GM12878 (cell line): ENCODE results near the gene WDR17. TPM values are rescaled to one million over a fixed set of nuclear protein-coding genes. Genes with fewer than 3 reads are reported as not detected.

ENCODE experiments used
- CHD4 ChIP-seq: fragments of 200-600 bp; sonication (generic); IDR thresholded peaks from 2 replicates; pipeline ENCODE4 v1.6.1; 2016; ENCODE audit warnings: mild to moderate bottlenecking
- HCFC1 ChIP-seq: fragments of 150-350 bp; IDR thresholded peaks from 2 replicates; pipeline ENCODE4 v1.6.1; 2014; ENCODE audit warnings: low read length
- IKZF1 ChIP-seq: fragments of 450-650 bp; conservative IDR thresholded peaks from 2 replicates; pipeline ENCODE4 v1.6.1; 2017; ENCODE audit warnings: antibody characterized with exemption, mild to moderate bottlenecking
- IRF4 ChIP-seq: IDR thresholded peaks from 2 replicates; pipeline ENCODE4 v1.6.1; 2011; ENCODE audit warnings: low read depth, low read length
- JUND ChIP-seq: IDR thresholded peaks from 2 replicates; pipeline ENCODE4 v1.6.1; 2012; ENCODE audit warnings: low read depth, mild to moderate bottlenecking, low read length, improper control_type of control experiment, moderate library complexity
- LARP7 ChIP-seq: fragments of 450-650 bp; IDR thresholded peaks from 2 replicates; pipeline ENCODE4 v1.6.1; 2017; ENCODE audit warnings: mild to moderate bottlenecking
- MEF2B ChIP-seq: fragments of 450-650 bp; IDR thresholded peaks from 2 replicates; pipeline ENCODE4 v1.6.1; 2018; ENCODE audit warnings: mild to moderate bottlenecking, moderate library complexity; ENCODE audit not compliant: partially characterized antibody, poor library complexity, severe bottlenecking
- MYB ChIP-seq: fragments of 150-350 bp; IDR thresholded peaks from 2 replicates; pipeline ENCODE4 v1.6.1; 2014; ENCODE audit warnings: mild to moderate bottlenecking, low read depth, low read length, borderline replicate concordance
- MYC ChIP-seq: IDR thresholded peaks from 2 replicates; pipeline ENCODE4 v1.6.1; 2011; ENCODE audit warnings: mild to moderate bottlenecking, low read length, moderate library complexity, inconsistent platforms; ENCODE audit not compliant: insufficient read depth, insufficient replicate concordance, insufficient read length, severe bottlenecking
- NFYB ChIP-seq: IDR thresholded peaks from 2 replicates; pipeline ENCODE4 v1.6.1; 2011; ENCODE audit warnings: low read depth, mild to moderate bottlenecking, low read length, improper control_type of control experiment, moderate library complexity; ENCODE audit not compliant: insufficient read depth
- NR2C2 ChIP-seq: IDR thresholded peaks from 2 replicates; pipeline ENCODE4 v1.6.1; 2011; ENCODE audit warnings: borderline replicate concordance, low read depth; ENCODE audit not compliant: control insufficient read depth, insufficient read length
- NRF1 ChIP-seq: conservative IDR thresholded peaks from 2 replicates; pipeline ENCODE4 v1.6.1; 2011; ENCODE audit warnings: mild to moderate bottlenecking, low read depth, low read length, improper control_type of control experiment
- POLR2AphosphoS5 ChIP-seq: IDR thresholded peaks from 2 replicates; pipeline ENCODE4 v1.6.1; 2011; ENCODE audit warnings: mild to moderate bottlenecking, low read length, inconsistent platforms
- RELA ChIP-seq: fragments of 450-650 bp; IDR thresholded peaks from 2 replicates; pipeline ENCODE4 v1.8.0; 2014; ENCODE audit warnings: borderline replicate concordance; ENCODE audit not compliant: partially characterized antibody
- RUNX3 ChIP-seq: IDR thresholded peaks from 2 replicates; pipeline ENCODE4 v1.6.1; 2012; ENCODE audit warnings: low read length, inconsistent platforms
- SIN3A ChIP-seq: IDR thresholded peaks from 2 replicates; pipeline ENCODE4 v1.6.1; 2012; ENCODE audit warnings: low read depth, low read length, improper control_type of control experiment
- SMAD5 ChIP-seq: IDR thresholded peaks from 2 replicates; pipeline ENCODE4 v1.6.1; 2016; ENCODE audit warnings: antibody characterized with exemption, low read depth
- ZNF217 ChIP-seq: fragments of 450-650 bp; IDR thresholded peaks from 2 replicates; pipeline ENCODE4 v1.6.1; 2017; ENCODE audit warnings: antibody characterized with exemption, mild to moderate bottlenecking
- ZNF274 ChIP-seq: IDR thresholded peaks from one replicate; pipeline ENCODE4 v1.8.0; 2011; ENCODE audit not compliant: insufficient read length, insufficient read depth
- ZNF687 ChIP-seq: fragments of 450-650 bp; IDR thresholded peaks from 2 replicates; pipeline ENCODE4 v1.6.1; 2017; ENCODE audit warnings: mild to moderate bottlenecking, moderate library complexity
- ZSCAN29 ChIP-seq: fragments of 450-650 bp; IDR thresholded peaks from 2 replicates; pipeline ENCODE4 v1.6.1; 2017; ENCODE audit warnings: mild to moderate bottlenecking, moderate library complexity
- polyA plus RNA-seq, 11 experiments: library from polyadenylated mRNA; depleted of rRNA in 4 of 11; unstranded in 6 of 11; stranded (reverse) in 5 of 11; fragments of >200 nt; fragmentation: Nextera tagmentation in 4 of 11; fragmentation: Illumina TruSeq in 1 of 11; extraction: Ambion mirVana in 4 of 11; extraction: Trizol in 1 of 11; gene quantifications; 1 replicate in 1 of 11; 2 replicates in 10 of 11; pipeline versions ENCODE4 v1.2.1 to v1.2.3, GENCODE V29; 2011 to 2016; ENCODE audit warnings: inconsistent platforms in 2 of 11, missing spikeins in 2 of 11, low read depth in 1 of 11
- total RNA-seq, 4 experiments: library from RNA; depleted of rRNA in 3 of 4; stranded (reverse); fragments of >200 nt in 3 of 4; fragmentation: Illumina TruSeq in 1 of 4; extraction: Trizol in 1 of 4; gene quantifications; 2 replicates each; pipeline versions ENCODE4 v1.2.1 to v1.2.3, GENCODE V29; 2013 to 2021
- TF ChIP-seq, protein P1 (sequence below): IDR thresholded peaks from 2 replicates; pipeline ENCODE4 v1.6.1; 2012; ENCODE audit warnings: low read depth, low read length, improper control_type of control experiment
- TF ChIP-seq, protein P2 (sequence below): fragments of 450-650 bp; IDR thresholded peaks from 2 replicates; pipeline ENCODE4 v1.6.1; 2017; ENCODE audit warnings: mild to moderate bottlenecking, low read depth, inconsistent platforms; ENCODE audit not compliant: poor library complexity, severe bottlenecking
- TF ChIP-seq, protein P3 (sequence below): fragments of 150-350 bp; IDR thresholded peaks from 2 replicates; pipeline ENCODE4 v1.6.1; 2014; ENCODE audit warnings: mild to moderate bottlenecking, low read depth, low read length

The WDR17 gene
- total and polyA plus RNA-seq, 10 of the 15 experiments (the other 5 are each of a cell fraction or from before 2014, with no cell fraction given): 0.43 to 3.8 (median 2.8) TPM

DNA sequence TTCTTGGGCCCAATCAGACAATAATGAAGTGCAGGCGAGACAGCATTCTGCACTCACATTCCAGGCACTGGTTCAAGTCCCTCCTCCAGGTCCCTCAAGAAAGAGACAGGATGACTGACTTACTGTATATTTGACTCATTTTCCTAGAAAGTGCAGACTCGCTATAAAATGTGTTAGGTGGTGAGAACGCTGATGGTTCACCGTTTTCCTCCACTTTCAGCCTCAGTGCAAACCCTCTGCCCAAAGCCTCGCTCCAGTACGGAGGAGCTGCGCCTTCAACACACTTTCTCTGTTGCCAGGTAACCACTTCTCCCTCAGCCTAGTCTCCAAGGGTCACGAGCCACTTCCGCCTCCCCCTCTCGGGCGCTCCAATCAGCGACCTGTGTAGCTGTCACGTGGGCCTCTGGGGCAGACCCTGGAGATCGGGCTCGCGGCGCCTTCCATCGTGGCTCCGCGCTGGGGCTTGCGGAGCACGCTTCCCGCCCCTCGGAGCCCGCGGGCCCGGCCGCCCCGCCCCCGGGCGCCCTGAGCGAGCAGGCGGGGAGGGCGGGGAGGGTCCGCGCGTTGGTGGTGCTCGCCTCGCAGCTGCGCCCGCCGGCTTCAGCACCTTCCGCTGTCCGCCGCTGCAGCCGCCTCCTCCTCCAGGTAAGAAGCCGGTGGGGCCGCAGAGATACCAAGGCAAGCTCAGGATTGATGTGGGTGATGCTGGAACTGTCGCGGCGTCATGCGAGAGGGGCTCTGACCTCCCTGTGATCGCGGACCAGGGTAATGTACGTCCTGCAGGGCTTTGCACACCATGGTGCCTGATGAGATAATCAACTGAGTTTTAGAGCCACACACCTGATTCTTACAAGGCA is at the start of gene WDR17 (continued):
- TF ChIP-seq ZNF687 (no peak), HCFC1 (no peak), RELA (no peak), ZNF274 (no peak), NRF1 (no peak), NR2C2 (no peak), MYB (no peak), NFYB (peak; percentile 86), CHD4 (no peak), IKZF1 (no peak), ZNF217 (no peak), SIN3A (no peak), ZSCAN29 (no peak), SMAD5 (no peak), LARP7 (0 out of 2 replicates have a peak, but pooled peaks have one; percentile 37), MYC (no peak), POLR2AphosphoS5 (no peak), RUNX3 (no peak), IRF4 (no peak), JUND (no peak), MEF2B (no peak)
- TF ChIP-seq, protein P1, sequence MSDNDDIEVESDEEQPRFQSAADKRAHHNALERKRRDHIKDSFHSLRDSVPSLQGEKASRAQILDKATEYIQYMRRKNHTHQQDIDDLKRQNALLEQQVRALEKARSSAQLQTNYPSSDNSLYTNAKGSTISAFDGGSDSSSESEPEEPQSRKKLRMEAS: peak; percentile 81
- TF ChIP-seq, protein P2, sequence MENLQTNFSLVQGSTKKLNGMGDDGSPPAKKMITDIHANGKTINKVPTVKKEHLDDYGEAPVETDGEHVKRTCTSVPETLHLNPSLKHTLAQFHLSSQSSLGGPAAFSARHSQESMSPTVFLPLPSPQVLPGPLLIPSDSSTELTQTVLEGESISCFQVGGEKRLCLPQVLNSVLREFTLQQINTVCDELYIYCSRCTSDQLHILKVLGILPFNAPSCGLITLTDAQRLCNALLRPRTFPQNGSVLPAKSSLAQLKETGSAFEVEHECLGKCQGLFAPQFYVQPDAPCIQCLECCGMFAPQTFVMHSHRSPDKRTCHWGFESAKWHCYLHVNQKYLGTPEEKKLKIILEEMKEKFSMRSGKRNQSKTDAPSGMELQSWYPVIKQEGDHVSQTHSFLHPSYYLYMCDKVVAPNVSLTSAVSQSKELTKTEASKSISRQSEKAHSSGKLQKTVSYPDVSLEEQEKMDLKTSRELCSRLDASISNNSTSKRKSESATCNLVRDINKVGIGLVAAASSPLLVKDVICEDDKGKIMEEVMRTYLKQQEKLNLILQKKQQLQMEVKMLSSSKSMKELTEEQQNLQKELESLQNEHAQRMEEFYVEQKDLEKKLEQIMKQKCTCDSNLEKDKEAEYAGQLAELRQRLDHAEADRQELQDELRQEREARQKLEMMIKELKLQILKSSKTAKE: no peak
- TF ChIP-seq, protein P3, sequence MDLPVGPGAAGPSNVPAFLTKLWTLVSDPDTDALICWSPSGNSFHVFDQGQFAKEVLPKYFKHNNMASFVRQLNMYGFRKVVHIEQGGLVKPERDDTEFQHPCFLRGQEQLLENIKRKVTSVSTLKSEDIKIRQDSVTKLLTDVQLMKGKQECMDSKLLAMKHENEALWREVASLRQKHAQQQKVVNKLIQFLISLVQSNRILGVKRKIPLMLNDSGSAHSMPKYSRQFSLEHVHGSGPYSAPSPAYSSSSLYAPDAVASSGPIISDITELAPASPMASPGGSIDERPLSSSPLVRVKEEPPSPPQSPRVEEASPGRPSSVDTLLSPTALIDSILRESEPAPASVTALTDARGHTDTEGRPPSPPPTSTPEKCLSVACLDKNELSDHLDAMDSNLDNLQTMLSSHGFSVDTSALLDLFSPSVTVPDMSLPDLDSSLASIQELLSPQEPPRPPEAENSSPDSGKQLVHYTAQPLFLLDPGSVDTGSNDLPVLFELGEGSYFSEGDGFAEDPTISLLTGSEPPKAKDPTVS: no peak
